ENCODE measurements around the gene NPLOC4.
"Not testable (repeated sequence)": the region's sequence is repeated elsewhere in the genome, so short reads cannot be mapped to it uniquely, and the experiment has no call there.

Gene NPLOC4

DNA sequence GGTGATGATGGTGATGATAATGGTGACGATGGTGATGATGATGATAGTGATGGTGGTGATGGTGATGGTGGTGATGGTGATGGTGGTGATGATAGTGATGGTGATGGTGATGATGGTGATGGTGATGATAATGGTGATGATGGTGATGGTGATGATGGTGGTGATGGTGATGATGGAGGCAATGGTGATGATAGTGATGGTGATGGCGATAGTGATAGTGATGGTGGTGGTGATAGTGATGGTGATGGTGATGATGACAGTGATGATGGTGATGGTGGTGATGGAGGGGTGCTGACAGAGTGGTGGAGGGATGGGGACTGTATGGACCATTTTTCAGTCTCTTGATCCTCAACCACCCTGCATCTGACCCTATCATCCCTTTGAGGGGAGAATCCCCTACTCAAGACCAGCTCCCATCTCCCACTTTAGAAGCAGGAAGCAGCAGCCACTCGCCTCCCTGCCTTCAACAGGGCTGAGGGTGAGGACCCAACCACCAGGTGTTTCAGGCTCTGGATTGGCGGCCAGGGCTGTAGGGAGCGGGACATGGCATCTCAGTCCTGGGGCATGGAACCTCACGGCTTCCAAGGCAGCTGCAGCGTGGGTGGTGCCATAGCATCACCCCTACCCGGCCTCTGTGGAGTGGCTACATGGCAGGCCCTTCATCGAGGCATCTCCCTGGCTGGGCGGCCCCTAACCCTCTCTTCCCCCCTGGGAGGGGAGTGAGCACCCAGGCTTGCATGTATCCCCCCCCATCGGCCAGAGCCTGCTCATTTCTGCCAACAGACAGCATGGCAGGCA, 104.2 kb downstream of the NPLOC4 start (continued):
- peak; percentile 40; the same call in 1 of the 2 replicates for TF ChIP-seq ZNF366 (tag by site-specific recombination; conservative IDR thresholded peaks at IDR 0.05)

DNA sequence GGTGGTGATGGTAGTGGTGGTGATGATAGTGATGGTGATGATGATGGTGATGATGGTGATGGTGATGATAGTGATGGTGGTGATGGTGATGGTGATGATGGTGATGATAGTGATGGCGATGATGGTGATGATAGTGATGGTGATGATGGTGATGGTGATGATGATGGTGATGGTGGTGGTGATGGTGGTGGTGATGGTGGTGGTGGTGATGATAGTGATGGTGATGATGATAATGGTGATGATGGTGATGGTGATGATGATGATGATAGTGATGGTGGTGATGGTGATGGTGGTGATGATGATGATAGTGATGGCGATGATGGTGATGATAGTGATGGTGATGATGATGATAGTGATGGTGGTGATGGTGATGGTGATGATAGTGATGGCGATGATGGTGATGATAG, 104.9 kb downstream of the NPLOC4 start:
- H3K4me1 ChIP-seq (ENCODE audit: control insufficient read depth, insufficient read depth, low read length); CTCF ChIA-PET; H3K27ac ChIP-seq (ENCODE audit: extremely low read depth, low read depth, low read length); H3K36me3 ChIP-seq (ENCODE audit: control insufficient read depth in 2 of 2, insufficient read depth in 1 of 2, low read length in 2 of 2); H3K9me3 ChIP-seq (ENCODE audit: control insufficient read depth, insufficient read depth, low read depth, low read length); H3K4me3 ChIP-seq (ENCODE audit: low read depth, low read length); POLR2A ChIA-PET: not testable (repeated sequence)
- TF ChIP-seq ZNF157 (tag by site-specific recombination; IDR thresholded peaks at IDR 0.05) (0 out of 2 replicates have a peak, but pooled peaks have one; percentile 56), ZNF707 (tag by site-specific recombination; IDR thresholded peaks at IDR 0.05) (peak; percentile 40; the same call in 1 of the 2 replicates), ZNF2 (tag by site-specific recombination; IDR thresholded peaks at IDR 0.05) (0 out of 2 replicates have a peak, but pooled peaks have one; percentile 31), HOXD13 (CRISPR knock-in tag; IDR thresholded peaks at IDR 0.05; ENCODE audit: borderline replicate concordance) (peak; percentile 32; the same call in 1 of the 2 replicates), ZNF239 (tag by site-specific recombination; IDR thresholded peaks at IDR 0.05) (peak; percentile 70; the same call in 1 of the 2 replicates), ZNF791 (tag by site-specific recombination; IDR thresholded peaks at IDR 0.05) (peak; percentile 27; the same call in 1 of the 2 replicates), ZNF777 (tag by site-specific recombination; IDR thresholded peaks at IDR 0.05; ENCODE audit: borderline replicate concordance) (0 out of 2 replicates have a peak, but pooled peaks have one; percentile 27)
- TF ChIP-seq, protein P1, sequence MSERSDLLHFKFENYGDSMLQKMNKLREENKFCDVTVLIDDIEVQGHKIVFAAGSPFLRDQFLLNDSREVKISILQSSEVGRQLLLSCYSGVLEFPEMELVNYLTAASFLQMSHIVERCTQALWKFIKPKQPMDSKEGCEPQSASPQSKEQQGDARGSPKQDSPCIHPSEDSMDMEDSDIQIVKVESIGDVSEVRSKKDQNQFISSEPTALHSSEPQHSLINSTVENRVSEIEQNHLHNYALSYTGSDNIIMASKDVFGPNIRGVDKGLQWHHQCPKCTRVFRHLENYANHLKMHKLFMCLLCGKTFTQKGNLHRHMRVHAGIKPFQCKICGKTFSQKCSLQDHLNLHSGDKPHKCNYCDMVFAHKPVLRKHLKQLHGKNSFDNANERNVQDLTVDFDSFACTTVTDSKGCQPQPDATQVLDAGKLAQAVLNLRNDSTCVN (tag by site-specific recombination; optimal IDR thresholded peaks at IDR 0.05), result peak; percentile 5
- TF ChIP-seq, protein P2, sequence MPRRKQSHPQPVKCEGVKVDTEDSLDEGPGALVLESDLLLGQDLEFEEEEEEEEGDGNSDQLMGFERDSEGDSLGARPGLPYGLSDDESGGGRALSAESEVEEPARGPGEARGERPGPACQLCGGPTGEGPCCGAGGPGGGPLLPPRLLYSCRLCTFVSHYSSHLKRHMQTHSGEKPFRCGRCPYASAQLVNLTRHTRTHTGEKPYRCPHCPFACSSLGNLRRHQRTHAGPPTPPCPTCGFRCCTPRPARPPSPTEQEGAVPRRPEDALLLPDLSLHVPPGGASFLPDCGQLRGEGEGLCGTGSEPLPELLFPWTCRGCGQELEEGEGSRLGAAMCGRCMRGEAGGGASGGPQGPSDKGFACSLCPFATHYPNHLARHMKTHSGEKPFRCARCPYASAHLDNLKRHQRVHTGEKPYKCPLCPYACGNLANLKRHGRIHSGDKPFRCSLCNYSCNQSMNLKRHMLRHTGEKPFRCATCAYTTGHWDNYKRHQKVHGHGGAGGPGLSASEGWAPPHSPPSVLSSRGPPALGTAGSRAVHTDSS (tag by site-specific recombination; IDR thresholded peaks at IDR 0.05), result peak; percentile 94
- TF ChIP-seq, protein P3, sequence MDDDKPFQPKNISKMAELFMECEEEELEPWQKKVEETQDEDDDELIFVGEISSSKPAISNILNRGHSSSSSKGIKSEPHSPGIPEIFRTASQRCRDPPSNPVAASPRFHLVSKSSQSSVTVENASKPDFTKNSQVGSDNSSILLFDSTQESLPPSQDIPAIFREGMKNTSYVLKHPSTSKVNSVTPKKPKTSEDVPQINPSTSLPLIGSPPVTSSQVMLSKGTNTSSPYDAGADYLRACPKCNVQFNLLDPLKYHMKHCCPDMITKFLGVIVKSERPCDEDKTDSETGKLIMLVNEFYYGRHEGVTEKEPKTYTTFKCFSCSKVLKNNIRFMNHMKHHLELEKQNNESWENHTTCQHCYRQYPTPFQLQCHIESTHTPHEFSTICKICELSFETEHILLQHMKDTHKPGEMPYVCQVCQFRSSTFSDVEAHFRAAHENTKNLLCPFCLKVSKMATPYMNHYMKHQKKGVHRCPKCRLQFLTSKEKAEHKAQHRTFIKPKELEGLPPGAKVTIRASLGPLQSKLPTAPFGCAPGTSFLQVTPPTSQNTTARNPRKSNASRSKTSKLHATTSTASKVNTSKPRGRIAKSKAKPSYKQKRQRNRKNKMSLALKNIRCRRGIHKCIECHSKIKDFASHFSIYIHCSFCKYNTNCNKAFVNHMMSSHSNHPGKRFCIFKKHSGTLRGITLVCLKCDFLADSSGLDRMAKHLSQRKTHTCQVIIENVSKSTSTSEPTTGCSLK (tag by site-specific recombination; IDR thresholded peaks at IDR 0.05), result 0 out of 2 replicates have a peak, but pooled peaks have one; percentile 47
- TF ChIP-seq, protein P4, sequence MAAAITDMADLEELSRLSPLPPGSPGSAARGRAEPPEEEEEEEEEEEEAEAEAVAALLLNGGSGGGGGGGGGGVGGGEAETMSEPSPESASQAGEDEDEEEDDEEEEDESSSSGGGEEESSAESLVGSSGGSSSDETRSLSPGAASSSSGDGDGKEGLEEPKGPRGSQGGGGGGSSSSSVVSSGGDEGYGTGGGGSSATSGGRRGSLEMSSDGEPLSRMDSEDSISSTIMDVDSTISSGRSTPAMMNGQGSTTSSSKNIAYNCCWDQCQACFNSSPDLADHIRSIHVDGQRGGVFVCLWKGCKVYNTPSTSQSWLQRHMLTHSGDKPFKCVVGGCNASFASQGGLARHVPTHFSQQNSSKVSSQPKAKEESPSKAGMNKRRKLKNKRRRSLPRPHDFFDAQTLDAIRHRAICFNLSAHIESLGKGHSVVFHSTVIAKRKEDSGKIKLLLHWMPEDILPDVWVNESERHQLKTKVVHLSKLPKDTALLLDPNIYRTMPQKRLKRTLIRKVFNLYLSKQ (tag by site-specific recombination; IDR thresholded peaks at IDR 0.05; ENCODE audit: borderline replicate concordance), result 0 out of 2 replicates have a peak, but pooled peaks have one; percentile 24

DNA sequence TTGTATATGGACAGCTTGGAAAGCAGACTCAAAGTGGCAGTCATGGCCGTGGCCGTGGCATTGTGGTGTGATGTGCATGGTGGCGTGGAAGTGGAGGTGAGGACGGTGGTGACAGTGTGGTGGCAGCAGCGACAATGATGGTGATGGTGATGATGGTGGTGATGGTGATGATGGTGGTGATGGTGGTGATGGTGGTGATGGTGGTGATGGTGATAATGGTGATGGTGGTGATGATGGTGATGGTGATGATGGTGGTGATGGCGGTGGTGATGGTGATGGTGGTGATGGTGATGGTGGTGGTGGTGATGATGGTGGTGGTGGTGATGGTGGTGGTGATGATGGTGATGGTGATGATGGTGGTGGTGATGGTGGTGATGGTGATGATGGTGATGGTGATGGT, 105.9 kb downstream of the NPLOC4 start:
- H3K9me3 ChIP-seq (ENCODE audit: control insufficient read depth, insufficient read depth, low read depth, low read length); H3K4me3 ChIP-seq (ENCODE audit: low read depth, low read length); H3K4me1 ChIP-seq (ENCODE audit: control insufficient read depth, insufficient read depth, low read length); H3K36me3 ChIP-seq (ENCODE audit: control insufficient read depth in 2 of 2, insufficient read depth in 1 of 2, low read length in 2 of 2); CTCF ChIA-PET; H3K27ac ChIP-seq (ENCODE audit: extremely low read depth, low read depth, low read length): not testable (repeated sequence)
- POLR2A ChIA-PET, result interaction anchor here (1.0 to 1.3 kb wide), 2 partner anchors 10 to 13 kb away, joined by 3 to 5 read pairs; no protein-coding TSS in a partner anchor
- TF ChIP-seq, protein P2 (tag by site-specific recombination; IDR thresholded peaks at IDR 0.05), result peak; percentile 2; the same call in 1 of the 2 replicates
- TF ChIP-seq ZNF10 (tag by site-specific recombination; IDR thresholded peaks at IDR 0.05) (peak; percentile 60; the same call in 1 of the 2 replicates), HOXD13 (CRISPR knock-in tag; IDR thresholded peaks at IDR 0.05; ENCODE audit: borderline replicate concordance) (0 out of 2 replicates have a peak, but pooled peaks have one; percentile 33)

Data from HEK293 (cell line).